ENCODE results near the gene AADACL2.

- TF ChIP-seq EZH2 (IDR thresholded peaks at IDR 0.05; ENCODE audit: borderline replicate concordance, insufficient read depth, low read depth, low read length, poor library complexity, severe bottlenecking) (no peak), CTCF (IDR thresholded peaks at IDR 0.05) (no peak)
Measured at GRCh38 chr3:151726016-151726415, 7.7 kb upstream of the AADACL2 start.

Measured in B cell (primary cell).